ENCODE results near the gene RIN1.
A peak's percentile ranks its signal among the peaks of the same experiment; 100 is the strongest.
"Not testable (repeated sequence)": the region's sequence is repeated elsewhere in the genome, so short reads cannot be mapped to it uniquely, and the experiment has no call there.

Gene RIN1

GRCh38 chr11:66359662-66360087, 23.4 kb upstream of the RIN1 start:
- H3K27me3 ChIP-seq (ENCODE audit: insufficient read depth, low read length) = no peaks in the 10 kb centered on the region
- no peaks in the 10 kb centered on the region for H3K4me1 ChIP-seq (ENCODE audit: control insufficient read depth, insufficient read depth, low read length, unreplicated experiment)
- H3K79me2 ChIP-seq (ENCODE audit: control insufficient read depth, insufficient read depth, low read length, unreplicated experiment) = no peaks in the 10 kb centered on the region
- H3K4me3 ChIP-seq (ENCODE audit: low read depth, low read length) = no peak overlapping the region
- H3K27ac ChIP-seq (ENCODE audit: low read depth, low read length) = no peak overlapping the region
- no peaks in the 10 kb centered on the region for H3K36me3 ChIP-seq (ENCODE audit: insufficient read depth, low read length)
- no peak overlapping the region for H2AFZ ChIP-seq (ENCODE audit: low read length, unreplicated experiment)

- not testable (repeated sequence) for H3K27me3 ChIP-seq (ENCODE audit: insufficient read depth, low read length); H3K79me2 ChIP-seq (ENCODE audit: control insufficient read depth, insufficient read depth, low read length, unreplicated experiment); H3K27ac ChIP-seq (ENCODE audit: low read depth, low read length); H2AFZ ChIP-seq (ENCODE audit: low read length, unreplicated experiment); H3K4me3 ChIP-seq (ENCODE audit: low read depth, low read length); H3K36me3 ChIP-seq (ENCODE audit: insufficient read depth, low read length)
- peaks cover 12% of the 10 kb centered on the region for H3K4me1 ChIP-seq (ENCODE audit: control insufficient read depth, insufficient read depth, low read length, unreplicated experiment)
These were observed 14.5 kb upstream of the RIN1 start for GRCh38 chr11:66350560-66351235.

DNA sequence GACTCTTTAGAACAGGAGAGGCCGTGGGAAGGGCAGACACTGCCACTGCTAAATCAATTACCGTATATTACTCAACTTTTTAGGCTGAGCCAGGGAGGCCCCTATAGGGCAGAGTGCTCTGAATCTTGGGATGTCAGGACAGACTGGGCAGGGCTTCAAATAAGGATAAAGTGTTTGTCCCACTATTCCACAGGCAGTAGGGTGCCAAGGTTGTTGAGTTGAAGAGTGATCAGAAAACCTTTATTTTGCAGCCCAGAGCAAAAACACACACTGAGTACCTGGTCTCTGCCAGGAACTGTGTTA, 12.8 kb upstream of the RIN1 start:
- Histone ChIP-seq H3K79me2 (ENCODE audit: control insufficient read depth, insufficient read depth, low read length, unreplicated experiment) (peaks cover 8% of the 10 kb centered on the region), H2AFZ (ENCODE audit: low read length, unreplicated experiment) (no peak overlapping the region), H3K27ac (ENCODE audit: low read depth, low read length) (no peak overlapping the region), H3K4me1 (ENCODE audit: control insufficient read depth, insufficient read depth, low read length, unreplicated experiment) (peaks cover 21% of the 10 kb centered on the region), H3K27me3 (ENCODE audit: insufficient read depth, low read length) (no peaks in the 10 kb centered on the region), H3K4me3 (ENCODE audit: low read depth, low read length) (no peak overlapping the region), H3K36me3 (ENCODE audit: insufficient read depth, low read length) (no peaks in the 10 kb centered on the region)

- H3K36me3 ChIP-seq (ENCODE audit: insufficient read depth, low read length) = no peaks in the 10 kb centered on the region
- H3K27me3 ChIP-seq (ENCODE audit: insufficient read depth, low read length) = no peaks in the 10 kb centered on the region
- H2AFZ ChIP-seq (ENCODE audit: low read length, unreplicated experiment) = peak within 1 kb of the TSS; percentile 97
- peaks cover 26% of the 10 kb centered on the region for H3K4me1 ChIP-seq (ENCODE audit: control insufficient read depth, insufficient read depth, low read length, unreplicated experiment)
- H3K27ac ChIP-seq (ENCODE audit: low read depth, low read length) = peak within 1 kb of the TSS; percentile 55
- peak within 1 kb of the TSS; percentile 93 for H3K4me3 ChIP-seq (ENCODE audit: low read depth, low read length)
- H3K79me2 ChIP-seq (ENCODE audit: control insufficient read depth, insufficient read depth, low read length, unreplicated experiment) = peaks cover 20% of the 10 kb centered on the region
These were observed 11.4 kb upstream of the RIN1 start, which contains the start of gene B4GAT1 for GRCh38 chr11:66347425-66348276. Gene B4GAT1 (minus strand): TSS chr11:66347629. CDS start chr11:66347545, 84 bp downstream.

DNA sequence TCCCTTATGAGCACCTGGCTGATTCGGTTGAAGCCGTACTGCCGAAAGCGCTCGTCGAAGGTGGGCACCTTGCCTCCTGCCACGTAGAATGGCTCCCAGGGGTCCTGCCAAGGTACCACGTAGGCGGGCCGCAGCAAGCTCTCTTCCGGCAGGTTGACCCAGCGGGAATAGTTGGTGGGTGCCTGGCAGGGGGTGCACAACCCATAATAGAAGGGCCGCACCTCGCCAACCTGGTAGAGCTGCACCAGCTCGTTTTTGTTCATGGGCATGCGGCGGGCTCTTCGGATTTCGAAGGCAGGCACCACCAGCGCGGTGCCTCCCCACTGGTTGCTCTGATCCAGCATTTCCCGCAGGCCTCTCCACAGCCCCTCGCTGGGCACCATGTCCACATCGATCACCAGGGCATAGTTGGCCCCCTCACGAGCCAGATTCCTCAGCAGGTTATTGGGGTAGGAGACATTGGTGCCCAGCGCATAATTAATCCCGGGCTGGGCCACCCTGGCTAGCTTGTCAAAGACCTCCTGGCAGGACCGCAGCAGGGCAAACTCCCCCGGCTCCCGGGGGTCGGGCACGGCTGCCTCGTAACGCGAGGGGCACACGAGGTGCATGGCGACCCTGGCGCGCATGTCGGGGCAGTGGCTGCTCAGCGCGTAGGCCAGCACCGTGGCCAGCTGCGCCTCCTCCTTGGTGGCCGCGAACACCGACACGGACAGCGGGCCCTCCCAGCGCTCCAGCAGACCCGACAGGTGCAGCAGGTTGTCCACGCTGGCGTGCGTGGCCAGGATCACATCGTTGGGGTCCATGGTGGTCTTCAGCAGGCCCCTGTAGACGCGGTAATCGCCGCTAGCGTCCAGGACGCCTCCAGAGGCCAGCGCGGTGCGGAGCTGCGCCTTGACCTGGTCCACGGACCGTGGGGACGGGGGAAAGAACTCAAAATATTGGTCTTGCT, 10.5 kb upstream of the RIN1 start:
- peaks cover 20% of the 10 kb centered on the region for H3K79me2 ChIP-seq (ENCODE audit: control insufficient read depth, insufficient read depth, low read length, unreplicated experiment)
- H3K36me3 ChIP-seq (ENCODE audit: insufficient read depth, low read length) = no peaks in the 10 kb centered on the region
- H2AFZ ChIP-seq (ENCODE audit: low read length, unreplicated experiment) = peak overlapping the region; percentile 97
- H3K27ac ChIP-seq (ENCODE audit: low read depth, low read length) = no peak overlapping the region; the same call in 1 of the 2 replicates
- peaks cover 26% of the 10 kb centered on the region for H3K4me1 ChIP-seq (ENCODE audit: control insufficient read depth, insufficient read depth, low read length, unreplicated experiment)
- peak overlapping the region; percentile 83 for H3K4me3 ChIP-seq (ENCODE audit: low read depth, low read length)
- no peaks in the 10 kb centered on the region for H3K27me3 ChIP-seq (ENCODE audit: insufficient read depth, low read length)

- Histone ChIP-seq H2AFZ (ENCODE audit: low read length, unreplicated experiment) (peak overlapping the region; percentile 81), H3K79me2 (ENCODE audit: control insufficient read depth, insufficient read depth, low read length, unreplicated experiment) (peaks cover 20% of the 10 kb centered on the region), H3K27ac (ENCODE audit: low read depth, low read length) (peak overlapping the region; percentile 57)
These were observed 9.0 kb upstream of the RIN1 start for GRCh38 chr11:66345316-66345649.

DNA sequence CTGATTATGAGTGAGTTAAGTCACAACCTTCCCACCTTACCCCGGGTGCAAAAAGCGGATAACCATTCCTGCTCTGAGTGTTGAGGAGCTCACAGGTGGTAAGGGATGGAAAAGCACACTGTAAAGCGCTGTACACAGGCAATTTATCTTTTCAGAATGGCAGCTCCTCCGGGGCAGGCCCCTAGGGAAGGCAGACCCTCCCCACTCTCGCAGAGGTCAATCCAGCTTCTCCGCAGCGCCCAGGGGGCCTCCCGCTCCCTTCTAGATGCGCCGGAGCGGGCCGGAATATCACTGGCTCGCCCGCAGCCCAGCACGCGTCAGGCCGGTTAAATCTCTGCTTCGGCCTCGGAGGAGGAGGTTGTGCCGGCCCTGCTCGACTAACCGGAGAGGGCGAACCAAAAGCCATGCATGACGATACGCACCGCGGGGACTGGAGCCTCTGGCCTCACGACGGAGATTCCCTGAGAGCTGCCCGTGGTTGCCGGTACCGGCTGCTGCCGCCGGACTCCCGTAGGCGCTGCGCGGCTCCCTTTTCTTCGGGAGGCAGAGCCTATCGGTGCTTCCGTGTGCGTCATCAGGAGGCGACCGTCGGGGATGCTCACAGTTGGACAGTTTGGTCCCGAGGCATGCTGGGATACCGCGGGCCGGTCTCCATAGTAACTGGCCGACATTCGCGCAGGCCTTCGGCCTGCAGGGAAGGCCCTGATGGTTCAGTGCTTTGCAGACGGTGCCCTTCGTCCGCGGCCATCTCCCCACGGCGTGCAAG, 8.5 kb upstream of the RIN1 start, which contains the start of gene BRMS1:
BRMS1 (minus strand) TSS at position 555 of the 766 bp plus-strand sequence. CDS start 2,870 bp downstream, outside the sequence.
- Histone ChIP-seq H3K36me3 (ENCODE audit: insufficient read depth, low read length) (no peaks in the 10 kb centered on the region), H3K27me3 (ENCODE audit: insufficient read depth, low read length) (no peaks in the 10 kb centered on the region), H3K79me2 (ENCODE audit: control insufficient read depth, insufficient read depth, low read length, unreplicated experiment) (peaks cover 20% of the 10 kb centered on the region), H3K4me3 (ENCODE audit: low read depth, low read length) (peak within 1 kb of the TSS; percentile 83), H2AFZ (ENCODE audit: low read length, unreplicated experiment) (peak within 1 kb of the TSS; percentile 81), H3K4me1 (ENCODE audit: control insufficient read depth, insufficient read depth, low read length, unreplicated experiment) (peaks cover 26% of the 10 kb centered on the region), H3K27ac (ENCODE audit: low read depth, low read length) (peak within 1 kb of the TSS; percentile 57)

More at GRCh38 chr11:66345316-66345649, 9.0 kb upstream of the RIN1 start:
- peak overlapping the region; percentile 83 for H3K4me3 ChIP-seq (ENCODE audit: low read depth, low read length)
- H3K27me3 ChIP-seq (ENCODE audit: insufficient read depth, low read length) = no peaks in the 10 kb centered on the region
- H3K4me1 ChIP-seq (ENCODE audit: control insufficient read depth, insufficient read depth, low read length, unreplicated experiment) = peaks cover 26% of the 10 kb centered on the region
- H3K36me3 ChIP-seq (ENCODE audit: insufficient read depth, low read length) = no peaks in the 10 kb centered on the region

DNA sequence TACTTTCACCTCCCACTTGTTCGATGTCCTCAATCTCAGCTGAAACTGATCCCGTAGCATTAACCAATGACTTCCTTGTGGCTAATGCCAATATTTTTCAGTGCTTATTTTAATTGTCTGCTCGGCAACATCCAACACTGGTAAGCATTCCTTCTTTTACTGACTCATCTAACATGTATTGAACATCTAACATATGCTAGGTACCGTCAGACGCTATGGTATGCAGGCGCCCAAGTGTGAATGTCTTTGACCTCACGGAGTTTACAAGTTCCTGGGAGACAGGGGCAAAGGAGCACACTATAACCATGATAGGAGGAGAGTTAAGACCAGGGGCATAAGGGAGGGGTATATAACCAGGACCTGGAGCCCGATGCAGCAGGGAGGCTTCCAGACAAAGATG, 6.9 kb upstream of the RIN1 start:
- H3K27ac ChIP-seq (ENCODE audit: low read depth, low read length) = no peak overlapping the region
- H3K4me1 ChIP-seq (ENCODE audit: control insufficient read depth, insufficient read depth, low read length, unreplicated experiment) = peaks cover 30% of the 10 kb centered on the region

GRCh38 chr11:66341502-66342126, 5.4 kb upstream of the RIN1 start:
- Histone ChIP-seq H3K36me3 (ENCODE audit: insufficient read depth, low read length) (no peaks in the 10 kb centered on the region), H3K27ac (ENCODE audit: low read depth, low read length) (no peak overlapping the region)

More for the DNA sequence above, 6.9 kb upstream of the RIN1 start:
- Histone ChIP-seq H3K4me3 (ENCODE audit: low read depth, low read length) (no peak overlapping the region; the same call in 1 of the 2 replicates), H3K27me3 (ENCODE audit: insufficient read depth, low read length) (no peaks in the 10 kb centered on the region), H2AFZ (ENCODE audit: low read length, unreplicated experiment) (no peak overlapping the region), H3K36me3 (ENCODE audit: insufficient read depth, low read length) (no peaks in the 10 kb centered on the region), H3K79me2 (ENCODE audit: control insufficient read depth, insufficient read depth, low read length, unreplicated experiment) (peaks cover 20% of the 10 kb centered on the region)

More at GRCh38 chr11:66341502-66342126, 5.4 kb upstream of the RIN1 start:
- no peak overlapping the region for H2AFZ ChIP-seq (ENCODE audit: low read length, unreplicated experiment)
- H3K27me3 ChIP-seq (ENCODE audit: insufficient read depth, low read length) = no peaks in the 10 kb centered on the region
- peaks cover 41% of the 10 kb centered on the region for H3K4me1 ChIP-seq (ENCODE audit: control insufficient read depth, insufficient read depth, low read length, unreplicated experiment)
- H3K79me2 ChIP-seq (ENCODE audit: control insufficient read depth, insufficient read depth, low read length, unreplicated experiment) = peaks cover 20% of the 10 kb centered on the region
- H3K4me3 ChIP-seq (ENCODE audit: low read depth, low read length) = no peak overlapping the region
